Transverse colon (tissue), 4 donors: ENCODE measurements around the gene UHRF1.

Source experiments
- POLR2A ChIP-seq: fragments of 450-650 bp; IDR thresholded peaks from one replicate; pipeline ENCODE4 v1.6.1; 2016; ENCODE audit warnings: antibody characterized with exemption, mild to moderate bottlenecking, moderate library complexity
- POLR2AphosphoS5 ChIP-seq, 3 donors: sonication (generic); formaldehyde crosslinking; IDR thresholded peaks; one replicate each; pipeline ENCODE4 v1.6.1; 2016; ENCODE audit warnings: antibody characterized with exemption in 3 of 3
- TF ChIP-seq, protein P1 (sequence below), 5 experiments: fragments of 200-600 bp in 3 of 5; fragments of 450-650 bp in 2 of 5; sonication (generic) in 3 of 5; IDR thresholded peaks; 1 replicate in 2 of 5; 2 replicates in 3 of 5; pipeline ENCODE4 v1.5.1; 2016 to 2017; ENCODE audit warnings: antibody characterized with exemption in 5 of 5, inconsistent platforms in 3 of 5, mild to moderate bottlenecking in 2 of 5, moderate library complexity in 1 of 5

DNA sequence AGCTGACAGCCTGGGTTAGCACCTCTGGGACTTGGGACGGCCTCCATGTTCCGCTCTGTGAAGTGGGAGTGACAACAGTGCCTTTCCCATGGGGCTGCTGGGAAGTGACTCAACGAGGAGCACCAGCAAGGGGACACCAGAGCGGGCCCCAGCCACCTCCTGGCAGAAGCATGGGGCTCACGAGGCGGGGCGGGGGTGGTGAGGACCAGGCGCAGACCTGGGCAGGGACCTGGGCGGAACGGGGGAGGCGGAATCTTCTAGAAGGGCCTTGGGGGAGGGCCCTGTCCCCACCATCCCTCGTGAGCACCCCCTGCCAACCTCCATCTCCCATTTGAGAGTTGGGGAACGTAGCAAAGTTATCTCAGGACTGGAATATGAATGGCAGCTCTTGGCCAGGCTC, 97.5 kb downstream of the UHRF1 start:
- TF ChIP-seq, protein P1, sequence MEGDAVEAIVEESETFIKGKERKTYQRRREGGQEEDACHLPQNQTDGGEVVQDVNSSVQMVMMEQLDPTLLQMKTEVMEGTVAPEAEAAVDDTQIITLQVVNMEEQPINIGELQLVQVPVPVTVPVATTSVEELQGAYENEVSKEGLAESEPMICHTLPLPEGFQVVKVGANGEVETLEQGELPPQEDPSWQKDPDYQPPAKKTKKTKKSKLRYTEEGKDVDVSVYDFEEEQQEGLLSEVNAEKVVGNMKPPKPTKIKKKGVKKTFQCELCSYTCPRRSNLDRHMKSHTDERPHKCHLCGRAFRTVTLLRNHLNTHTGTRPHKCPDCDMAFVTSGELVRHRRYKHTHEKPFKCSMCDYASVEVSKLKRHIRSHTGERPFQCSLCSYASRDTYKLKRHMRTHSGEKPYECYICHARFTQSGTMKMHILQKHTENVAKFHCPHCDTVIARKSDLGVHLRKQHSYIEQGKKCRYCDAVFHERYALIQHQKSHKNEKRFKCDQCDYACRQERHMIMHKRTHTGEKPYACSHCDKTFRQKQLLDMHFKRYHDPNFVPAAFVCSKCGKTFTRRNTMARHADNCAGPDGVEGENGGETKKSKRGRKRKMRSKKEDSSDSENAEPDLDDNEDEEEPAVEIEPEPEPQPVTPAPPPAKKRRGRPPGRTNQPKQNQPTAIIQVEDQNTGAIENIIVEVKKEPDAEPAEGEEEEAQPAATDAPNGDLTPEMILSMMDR (IDR thresholded peaks at IDR 0.05), result no peak
- no peak for TF ChIP-seq POLR2AphosphoS5 (IDR thresholded peaks at IDR 0.05)
- no peak for TF ChIP-seq POLR2A
